Lung (tissue), 12 donors: ENCODE measurements around the gene TNC. TPM values are rescaled to one million over a fixed set of nuclear protein-coding genes. Genes with fewer than 3 reads are reported as not detected.

ENCODE experiments used
- ATAC-seq: fragments of 200-7000 bp; cut with Tn5 transposase; one replicate; pipeline ENCODE4 v1.9.1; 2020; ENCODE audit warnings: moderate number of reproducible peaks; ENCODE audit not compliant: insufficient read depth, low FRiP score
- DNase-seq, 3 donors: peaks; one replicate each; pipeline ENCODE4 v3.0.0-alpha.2; 2013 to 2017
- H3K27ac ChIP-seq, 2 donors: one replicate each; pipeline ENCODE4 v1.5.1; 2013; ENCODE audit warnings: mild to moderate bottlenecking in 2 of 2, moderate library complexity in 2 of 2, control low read depth in 1 of 2, inconsistent platforms in 1 of 2, low read depth in 1 of 2, low read length in 1 of 2
- H3K27me3 ChIP-seq, 3 donors: one replicate each; pipeline ENCODE4 v1.5.1; 2013; ENCODE audit warnings: low read length in 2 of 3; ENCODE audit not compliant: control insufficient read depth in 3 of 3, insufficient read depth in 3 of 3
- H3K36me3 ChIP-seq, 4 donors: one replicate each; pipeline ENCODE4 v1.5.1; 2013; ENCODE audit warnings: low read length in 4 of 4, mild to moderate bottlenecking in 1 of 4, moderate library complexity in 1 of 4; ENCODE audit not compliant: control insufficient read depth in 4 of 4, insufficient read depth in 4 of 4
- H3K4me1 ChIP-seq, 5 donors: one replicate each; pipeline ENCODE4 v1.5.1; 2013; ENCODE audit warnings: low read length in 5 of 5, mild to moderate bottlenecking in 2 of 5, moderate library complexity in 1 of 5; ENCODE audit not compliant: control insufficient read depth in 5 of 5, insufficient read depth in 5 of 5
- H3K4me3 ChIP-seq: one replicate; pipeline ENCODE4 v1.5.1; 2013; ENCODE audit warnings: mild to moderate bottlenecking, control low read depth, moderate library complexity
- H3K9ac ChIP-seq, 2 donors: one replicate each; pipeline ENCODE4 v1.5.1; 2013; ENCODE audit warnings: low read length in 2 of 2, control low read depth in 1 of 2; ENCODE audit not compliant: insufficient read depth in 1 of 2
- H3K9me3 ChIP-seq, 4 donors: one replicate each; pipeline ENCODE4 v1.5.1; 2013; ENCODE audit warnings: low read length in 3 of 4, mild to moderate bottlenecking in 1 of 4, moderate library complexity in 1 of 4; ENCODE audit not compliant: control insufficient read depth in 4 of 4, insufficient read depth in 3 of 4
- WGBS, 2 donors: extraction: QIAGEN DNeasy Blood & Tissue Kit; methylation state at CpG; one replicate each; pipeline ENCODE4 v1.1.7; 2013; 5-methylcytosine and 5-hydroxymethylcytosine counted together
- polyA plus RNA-seq, 2 donors: library from polyadenylated mRNA; stranded (reverse); fragments of 200-250 nt; gene quantifications; one replicate each; pipeline ENCODE4 v1.2.1, GENCODE V29; 2013
- total RNA-seq, 2 donors: library from RNA; depleted of rRNA in 1 of 2; stranded (reverse); fragments of >200 nt in 1 of 2; gene quantifications; one replicate each; pipeline ENCODE4 v1.2.1, GENCODE V29; 2014 to 2021
- TF ChIP-seq, protein P1 (sequence below): IDR thresholded peaks from 2 replicates; pipeline ENCODE4 v1.5.1; 2012; ENCODE audit warnings: mild to moderate bottlenecking; ENCODE audit errors: control extremely low read depth, extremely low read depth
- donor health status: control.
- donor health status: control.
- donor health status: Bipolar disorder and iron deficiency.
- donor health status: healthy.
- donor health status: DM: yes; HTN: yes; CAD: no.

Gene TNC
- total and polyA plus RNA-seq, 4 donors: 3.9 to 242 (median 80.5) TPM

DNA sequence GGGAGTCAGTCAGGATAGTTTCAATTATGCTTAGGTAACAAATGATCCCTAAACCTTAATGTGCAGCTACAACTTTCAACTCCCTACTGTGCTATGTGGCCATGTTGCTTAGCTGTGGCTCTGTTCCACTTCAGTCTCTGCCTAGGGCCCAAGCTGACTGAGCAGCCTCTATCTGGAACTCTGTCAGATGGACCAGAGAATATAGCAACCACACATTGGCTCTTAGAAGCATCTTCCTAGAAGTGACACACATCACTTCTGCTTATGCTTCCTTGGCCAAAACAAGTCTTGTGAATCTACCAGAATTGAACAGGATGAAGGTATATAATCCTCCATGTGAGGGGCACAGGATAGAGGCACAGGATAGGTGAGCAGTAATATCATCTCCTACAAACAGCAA lies 36.7 kb upstream of the TNC start:
- Histone ChIP-seq H3K9me3 (no peaks in the 10 kb centered on the region), H3K9ac (no peak overlapping the region), H3K27me3 (no peaks in the 10 kb centered on the region), H3K4me3 (no peak overlapping the region), H3K4me1 (peaks cover 0 to 2% (median 0%) of the 10 kb centered on the region in 5 donors), H3K36me3 (no peaks in the 10 kb centered on the region), H3K27ac (no peak overlapping the region)
- TF ChIP-seq, protein P1, sequence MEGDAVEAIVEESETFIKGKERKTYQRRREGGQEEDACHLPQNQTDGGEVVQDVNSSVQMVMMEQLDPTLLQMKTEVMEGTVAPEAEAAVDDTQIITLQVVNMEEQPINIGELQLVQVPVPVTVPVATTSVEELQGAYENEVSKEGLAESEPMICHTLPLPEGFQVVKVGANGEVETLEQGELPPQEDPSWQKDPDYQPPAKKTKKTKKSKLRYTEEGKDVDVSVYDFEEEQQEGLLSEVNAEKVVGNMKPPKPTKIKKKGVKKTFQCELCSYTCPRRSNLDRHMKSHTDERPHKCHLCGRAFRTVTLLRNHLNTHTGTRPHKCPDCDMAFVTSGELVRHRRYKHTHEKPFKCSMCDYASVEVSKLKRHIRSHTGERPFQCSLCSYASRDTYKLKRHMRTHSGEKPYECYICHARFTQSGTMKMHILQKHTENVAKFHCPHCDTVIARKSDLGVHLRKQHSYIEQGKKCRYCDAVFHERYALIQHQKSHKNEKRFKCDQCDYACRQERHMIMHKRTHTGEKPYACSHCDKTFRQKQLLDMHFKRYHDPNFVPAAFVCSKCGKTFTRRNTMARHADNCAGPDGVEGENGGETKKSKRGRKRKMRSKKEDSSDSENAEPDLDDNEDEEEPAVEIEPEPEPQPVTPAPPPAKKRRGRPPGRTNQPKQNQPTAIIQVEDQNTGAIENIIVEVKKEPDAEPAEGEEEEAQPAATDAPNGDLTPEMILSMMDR: no peak
- DNase-seq (no peak), ATAC-seq (no peak)

GRCh38 chr9:115152281-115152820 lies 34.4 kb upstream of the TNC start:
- no peak for DNase-seq
- H3K9ac ChIP-seq: no peak overlapping the region
- no peaks in the 10 kb centered on the region for H3K9me3 ChIP-seq
- H3K4me3 ChIP-seq: no peak overlapping the region
- no peak overlapping the region for H3K27ac ChIP-seq
- no peak for ATAC-seq
- no peaks in the 10 kb centered on the region for H3K27me3 ChIP-seq
- 93 to 95% methylated on average over 3 of the region's 3 CpGs for WGBS, 2 donors
- H3K36me3 ChIP-seq: no peaks in the 10 kb centered on the region
- TF ChIP-seq, protein P1: no peak
- H3K4me1 ChIP-seq: peaks cover 0 to 3% (median 0%) of the 10 kb centered on the region in 5 donors

DNA sequence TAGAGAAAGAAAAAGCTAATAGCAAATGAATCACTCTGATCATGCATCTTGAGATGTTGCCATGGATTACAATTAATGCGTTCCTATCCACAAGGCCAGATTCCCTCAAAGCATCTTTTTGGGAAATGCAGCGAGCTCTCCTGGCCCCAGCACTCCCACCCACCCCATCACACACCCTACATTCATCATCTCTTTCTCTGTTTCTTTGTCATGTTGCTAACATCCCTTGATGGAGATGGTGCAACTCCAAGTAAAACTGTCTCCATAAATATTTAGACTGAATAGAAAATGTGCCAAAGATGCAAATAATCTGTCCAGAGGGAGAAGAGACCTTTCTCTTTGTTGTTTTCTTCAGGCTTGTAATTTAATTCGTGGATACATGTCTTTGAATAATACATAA lies 30.8 kb upstream of the TNC start:
- H3K4me3 ChIP-seq: no peak overlapping the region
- ATAC-seq (no peak), DNase-seq (no peak)
- peaks cover 0 to 3% (median 0%) of the 10 kb centered on the region in 5 donors for H3K4me1 ChIP-seq
- H3K9me3 ChIP-seq: no peaks in the 10 kb centered on the region
- TF ChIP-seq, protein P1: no peak
- H3K9ac ChIP-seq: no peak overlapping the region
- H3K27ac ChIP-seq: no peak overlapping the region
- H3K27me3 ChIP-seq: no peaks in the 10 kb centered on the region
- WGBS, 2 donors: 75 to 79% methylated on average over 3 of the region's 3 CpGs
- no peaks in the 10 kb centered on the region for H3K36me3 ChIP-seq

GRCh38 chr9:115146581-115147021 lies 28.6 kb upstream of the TNC start:
- DNase-seq: peak in 2 of 3 donors; percentile 48 to 69
- Histone ChIP-seq H3K27me3 (no peaks in the 10 kb centered on the region), H3K4me3 (no peak overlapping the region), H3K4me1 (peaks cover 0 to 3% (median 0%) of the 10 kb centered on the region in 5 donors), H3K9ac (no peak overlapping the region), H3K27ac (peak overlapping the region in 1 of 2 donors; percentile 13), H3K9me3 (no peaks in the 10 kb centered on the region), H3K36me3 (no peaks in the 10 kb centered on the region)
- no peak for ATAC-seq
- 73 to 74% methylated on average over 4 of the region's 4 CpGs for WGBS, 2 donors
- TF ChIP-seq, protein P1: no peak
